Progenitor cell of endocrine pancreas (in vitro differentiated cells): ENCODE results near the gene F2RL3. TPM values are rescaled to one million over a fixed set of nuclear protein-coding genes. Genes with fewer than 3 reads are reported as not detected.

Experiments used
- DNase-seq: peaks from one replicate; pipeline ENCODE4 v3.0.0; 2021; ENCODE audit warnings: low spot score; ENCODE audit not compliant: unreplicated experiment
- H3K27ac Mint-ChIP-seq: 2 replicates; pipeline ENCODE4 v1.8.0; 2021; ENCODE audit warnings: mild to moderate bottlenecking, moderate library complexity, mixed read lengths
- H3K27me3 Mint-ChIP-seq: 2 replicates; pipeline ENCODE4 v1.8.0; 2021; ENCODE audit warnings: mixed read lengths
- H3K36me3 Mint-ChIP-seq: 2 replicates; pipeline ENCODE4 v1.8.0; 2022; ENCODE audit warnings: mixed read lengths; ENCODE audit not compliant: insufficient read depth
- H3K4me1 Mint-ChIP-seq: 2 replicates; pipeline ENCODE4 v1.8.0; 2021; ENCODE audit warnings: low read depth, mixed read lengths
- H3K4me3 Mint-ChIP-seq: 2 replicates; pipeline ENCODE4 v1.8.0; 2021; ENCODE audit warnings: low read depth, mild to moderate bottlenecking, moderate library complexity, mixed read lengths
- H3K9me3 Mint-ChIP-seq: 2 replicates; pipeline ENCODE4 v1.8.0; 2021; ENCODE audit warnings: low read depth, mixed read lengths
- CTCF ChIP-seq: fragments of 200-600 bp; sonication (generic); IDR thresholded peaks from one replicate; pipeline ENCODE4 v1.5.0; 2021; ENCODE audit warnings: antibody characterized with exemption, mild to moderate bottlenecking; ENCODE audit not compliant: unreplicated experiment
- total RNA-seq: library from RNA; stranded (reverse); gene quantifications from 2 replicates; pipeline ENCODE4 v1.2.1, GENCODE V29; 2021

Gene F2RL3
- total RNA-seq, 1 donor from 2014 or later = not detected

- Mint-ChIP-seq H3K36me3 (peaks cover 1% of the 10 kb centered on the region), H3K4me3 (no peak overlapping the region)
- no peak for DNase-seq
These were observed 10.8 kb downstream of the F2RL3 start for GRCh38 chr19:16899566-16900075.

GRCh38 chr19:16901491-16902175 lies 12.8 kb downstream of the F2RL3 start:
- Mint-ChIP-seq H3K9me3 (no peaks in the 10 kb centered on the region), H3K27ac (no peak overlapping the region), H3K4me1 (no peaks in the 10 kb centered on the region), H3K4me3 (no peak overlapping the region), H3K27me3 (peaks cover 10% of the 10 kb centered on the region), H3K36me3 (peaks cover 1% of the 10 kb centered on the region)
- no peak for DNase-seq
- no peak for TF ChIP-seq CTCF

More at GRCh38 chr19:16899566-16900075, 10.8 kb downstream of the F2RL3 start:
- Mint-ChIP-seq H3K9me3 (no peaks in the 10 kb centered on the region), H3K4me1 (no peaks in the 10 kb centered on the region), H3K27me3 (peaks cover 21% of the 10 kb centered on the region), H3K27ac (peak overlapping the region; percentile 59)
- peak; percentile 57 for TF ChIP-seq CTCF

GRCh38 chr19:16902545-16902944 lies 13.7 kb downstream of the F2RL3 start:
- no peak for DNase-seq
- TF ChIP-seq CTCF = no peak
- Mint-ChIP-seq H3K9me3 (no peaks in the 10 kb centered on the region), H3K4me1 (no peaks in the 10 kb centered on the region), H3K36me3 (peaks cover 1% of the 10 kb centered on the region), H3K27ac (no peak overlapping the region), H3K27me3 (peaks cover 10% of the 10 kb centered on the region), H3K4me3 (no peak overlapping the region)

GRCh38 chr19:16903347-16903746 lies 14.5 kb downstream of the F2RL3 start:
- no peak for TF ChIP-seq CTCF
- no peak for DNase-seq
- H3K27me3 Mint-ChIP-seq = peaks cover 6% of the 10 kb centered on the region
- H3K9me3 Mint-ChIP-seq = no peaks in the 10 kb centered on the region
- H3K4me3 Mint-ChIP-seq = no peak overlapping the region
- H3K36me3 Mint-ChIP-seq = peaks cover under 1% of the 10 kb centered on the region
- H3K27ac Mint-ChIP-seq = no peak overlapping the region
- no peaks in the 10 kb centered on the region for H3K4me1 Mint-ChIP-seq

GRCh38 chr19:16904599-16904998 lies 15.8 kb downstream of the F2RL3 start:
- no peak for DNase-seq
- no peaks in the 10 kb centered on the region for H3K4me1 Mint-ChIP-seq
- no peaks in the 10 kb centered on the region for H3K9me3 Mint-ChIP-seq
- no peak overlapping the region for H3K27ac Mint-ChIP-seq
- no peak for TF ChIP-seq CTCF
- no peaks in the 10 kb centered on the region for H3K27me3 Mint-ChIP-seq
- H3K4me3 Mint-ChIP-seq = no peak overlapping the region
- H3K36me3 Mint-ChIP-seq = no peaks in the 10 kb centered on the region
